ENCODE data around the gene RILP.

RILP gene

GRCh38 chr17:1597861-1598342 is 51.8 kb downstream of the RILP start:
- DNase-seq (ENCODE audit: low spot score), result no peak

More at GRCh38 chr17:1597861-1598342, 51.8 kb downstream of the RILP start:
- Histone ChIP-seq H3K27ac (no peak overlapping the region), H3K4me3 (no peak overlapping the region)
- TF ChIP-seq CTCF (IDR thresholded peaks at IDR 0.05), result no peak
